ENCODE data around the gene PGBD1. TPM values are rescaled to one million over a fixed set of nuclear protein-coding genes. Genes with fewer than 3 reads are reported as not detected.

PGBD1 gene
- total and polyA plus RNA-seq, 2 of the 13 experiments (the other 11 are each of a cell fraction or from before 2014, with no cell fraction given), result 3.6 to 6.9 TPM

DNA sequence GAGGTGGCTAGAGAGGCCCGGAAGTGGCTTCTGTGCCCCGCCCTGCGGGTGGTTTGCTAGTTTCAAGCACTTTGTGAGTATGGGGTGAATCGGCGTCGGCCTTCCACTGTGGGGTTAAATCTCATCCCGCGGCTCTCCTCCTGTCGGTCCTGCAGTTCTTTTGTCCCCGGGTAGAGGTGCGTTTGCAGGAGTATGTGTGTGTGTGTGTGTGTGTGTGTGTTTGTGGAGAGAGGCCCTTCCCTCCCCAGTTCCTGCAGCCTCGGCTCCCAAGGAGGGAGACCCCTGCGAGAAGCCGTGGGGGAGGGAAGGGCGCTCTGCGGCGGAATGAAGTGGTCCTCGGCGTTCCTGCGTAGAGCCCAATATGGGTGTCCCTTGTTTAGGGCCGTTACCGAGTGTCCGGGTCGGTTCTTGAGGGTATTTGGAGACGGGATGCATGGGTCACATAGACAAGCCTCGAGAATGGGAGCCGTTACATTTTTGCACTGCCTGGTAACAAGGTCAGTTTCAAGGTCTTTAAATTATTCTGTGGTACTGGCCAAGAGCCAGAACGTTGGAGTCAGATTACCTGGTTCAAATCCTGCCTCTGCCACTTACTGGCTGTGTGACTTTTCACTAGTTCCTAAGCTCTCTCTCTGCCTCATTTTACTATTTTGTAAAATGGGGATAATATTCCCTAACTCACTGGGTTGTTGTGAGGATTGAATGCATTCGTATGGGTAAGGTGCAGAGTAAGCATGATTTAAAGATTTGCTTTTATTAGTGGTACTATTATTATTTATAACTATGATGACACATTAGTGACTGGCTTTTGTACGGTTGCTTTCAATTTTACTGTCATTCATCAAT is 68.7 kb downstream of the PGBD1 start, which contains the start of gene ZKSCAN3 (continued):
- TF ChIP-seq, protein P1, sequence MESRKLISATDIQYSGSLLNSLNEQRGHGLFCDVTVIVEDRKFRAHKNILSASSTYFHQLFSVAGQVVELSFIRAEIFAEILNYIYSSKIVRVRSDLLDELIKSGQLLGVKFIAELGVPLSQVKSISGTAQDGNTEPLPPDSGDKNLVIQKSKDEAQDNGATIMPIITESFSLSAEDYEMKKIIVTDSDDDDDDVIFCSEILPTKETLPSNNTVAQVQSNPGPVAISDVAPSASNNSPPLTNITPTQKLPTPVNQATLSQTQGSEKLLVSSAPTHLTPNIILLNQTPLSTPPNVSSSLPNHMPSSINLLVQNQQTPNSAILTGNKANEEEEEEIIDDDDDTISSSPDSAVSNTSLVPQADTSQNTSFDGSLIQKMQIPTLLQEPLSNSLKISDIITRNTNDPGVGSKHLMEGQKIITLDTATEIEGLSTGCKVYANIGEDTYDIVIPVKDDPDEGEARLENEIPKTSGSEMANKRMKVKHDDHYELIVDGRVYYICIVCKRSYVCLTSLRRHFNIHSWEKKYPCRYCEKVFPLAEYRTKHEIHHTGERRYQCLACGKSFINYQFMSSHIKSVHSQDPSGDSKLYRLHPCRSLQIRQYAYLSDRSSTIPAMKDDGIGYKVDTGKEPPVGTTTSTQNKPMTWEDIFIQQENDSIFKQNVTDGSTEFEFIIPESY (CRISPR knock-in tag; IDR thresholded peaks at IDR 0.05), result peak; percentile 17; the same call in 1 of the 2 replicates
- TF ChIP-seq, protein P2, sequence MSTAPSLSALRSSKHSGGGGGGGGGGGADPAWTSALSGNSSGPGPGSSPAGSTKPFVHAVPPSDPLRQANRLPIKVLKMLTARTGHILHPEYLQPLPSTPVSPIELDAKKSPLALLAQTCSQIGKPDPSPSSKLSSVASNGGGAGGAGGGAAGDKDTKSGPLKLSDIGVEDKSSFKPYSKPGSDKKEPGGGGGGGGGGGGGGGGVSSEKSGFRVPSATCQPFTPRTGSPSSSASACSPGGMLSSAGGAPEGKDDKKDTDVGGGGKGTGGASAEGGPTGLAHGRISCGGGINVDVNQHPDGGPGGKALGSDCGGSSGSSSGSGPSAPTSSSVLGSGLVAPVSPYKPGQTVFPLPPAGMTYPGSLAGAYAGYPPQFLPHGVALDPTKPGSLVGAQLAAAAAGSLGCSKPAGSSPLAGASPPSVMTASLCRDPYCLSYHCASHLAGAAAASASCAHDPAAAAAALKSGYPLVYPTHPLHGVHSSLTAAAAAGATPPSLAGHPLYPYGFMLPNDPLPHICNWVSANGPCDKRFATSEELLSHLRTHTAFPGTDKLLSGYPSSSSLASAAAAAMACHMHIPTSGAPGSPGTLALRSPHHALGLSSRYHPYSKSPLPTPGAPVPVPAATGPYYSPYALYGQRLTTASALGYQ (CRISPR knock-in tag; IDR thresholded peaks at IDR 0.05), result 0 out of 2 replicates have a peak, but pooled peaks have one; percentile 25
- TF ChIP-seq, protein P3, sequence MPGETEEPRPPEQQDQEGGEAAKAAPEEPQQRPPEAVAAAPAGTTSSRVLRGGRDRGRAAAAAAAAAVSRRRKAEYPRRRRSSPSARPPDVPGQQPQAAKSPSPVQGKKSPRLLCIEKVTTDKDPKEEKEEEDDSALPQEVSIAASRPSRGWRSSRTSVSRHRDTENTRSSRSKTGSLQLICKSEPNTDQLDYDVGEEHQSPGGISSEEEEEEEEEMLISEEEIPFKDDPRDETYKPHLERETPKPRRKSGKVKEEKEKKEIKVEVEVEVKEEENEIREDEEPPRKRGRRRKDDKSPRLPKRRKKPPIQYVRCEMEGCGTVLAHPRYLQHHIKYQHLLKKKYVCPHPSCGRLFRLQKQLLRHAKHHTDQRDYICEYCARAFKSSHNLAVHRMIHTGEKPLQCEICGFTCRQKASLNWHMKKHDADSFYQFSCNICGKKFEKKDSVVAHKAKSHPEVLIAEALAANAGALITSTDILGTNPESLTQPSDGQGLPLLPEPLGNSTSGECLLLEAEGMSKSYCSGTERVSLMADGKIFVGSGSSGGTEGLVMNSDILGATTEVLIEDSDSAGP (CRISPR knock-in tag; IDR thresholded peaks at IDR 0.05; ENCODE audit: borderline replicate concordance), result peak; percentile 90; the same call in 1 of the 2 replicates
- TF ChIP-seq, protein P4, sequence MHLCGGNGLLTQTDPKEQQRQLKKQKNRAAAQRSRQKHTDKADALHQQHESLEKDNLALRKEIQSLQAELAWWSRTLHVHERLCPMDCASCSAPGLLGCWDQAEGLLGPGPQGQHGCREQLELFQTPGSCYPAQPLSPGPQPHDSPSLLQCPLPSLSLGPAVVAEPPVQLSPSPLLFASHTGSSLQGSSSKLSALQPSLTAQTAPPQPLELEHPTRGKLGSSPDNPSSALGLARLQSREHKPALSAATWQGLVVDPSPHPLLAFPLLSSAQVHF (CRISPR knock-in tag; IDR thresholded peaks at IDR 0.05), result no peak
- TF ChIP-seq, protein P5, sequence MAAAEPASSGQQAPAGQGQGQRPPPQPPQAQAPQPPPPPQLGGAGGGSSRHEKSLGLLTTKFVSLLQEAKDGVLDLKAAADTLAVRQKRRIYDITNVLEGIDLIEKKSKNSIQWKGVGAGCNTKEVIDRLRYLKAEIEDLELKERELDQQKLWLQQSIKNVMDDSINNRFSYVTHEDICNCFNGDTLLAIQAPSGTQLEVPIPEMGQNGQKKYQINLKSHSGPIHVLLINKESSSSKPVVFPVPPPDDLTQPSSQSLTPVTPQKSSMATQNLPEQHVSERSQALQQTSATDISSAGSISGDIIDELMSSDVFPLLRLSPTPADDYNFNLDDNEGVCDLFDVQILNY (CRISPR knock-in tag; conservative IDR thresholded peaks at IDR 0.05), result no peak
- TF ChIP-seq JUN (CRISPR knock-in tag; IDR thresholded peaks at IDR 0.05), result 0 out of 2 replicates have a peak, but pooled peaks have one; percentile 41
- TF ChIP-seq NRL (CRISPR knock-in tag; IDR thresholded peaks at IDR 0.05; ENCODE audit: borderline replicate concordance), result peak; percentile 93
- TF ChIP-seq, protein P6, sequence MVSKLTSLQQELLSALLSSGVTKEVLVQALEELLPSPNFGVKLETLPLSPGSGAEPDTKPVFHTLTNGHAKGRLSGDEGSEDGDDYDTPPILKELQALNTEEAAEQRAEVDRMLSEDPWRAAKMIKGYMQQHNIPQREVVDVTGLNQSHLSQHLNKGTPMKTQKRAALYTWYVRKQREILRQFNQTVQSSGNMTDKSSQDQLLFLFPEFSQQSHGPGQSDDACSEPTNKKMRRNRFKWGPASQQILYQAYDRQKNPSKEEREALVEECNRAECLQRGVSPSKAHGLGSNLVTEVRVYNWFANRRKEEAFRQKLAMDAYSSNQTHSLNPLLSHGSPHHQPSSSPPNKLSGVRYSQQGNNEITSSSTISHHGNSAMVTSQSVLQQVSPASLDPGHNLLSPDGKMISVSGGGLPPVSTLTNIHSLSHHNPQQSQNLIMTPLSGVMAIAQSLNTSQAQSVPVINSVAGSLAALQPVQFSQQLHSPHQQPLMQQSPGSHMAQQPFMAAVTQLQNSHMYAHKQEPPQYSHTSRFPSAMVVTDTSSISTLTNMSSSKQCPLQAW (CRISPR knock-in tag; IDR thresholded peaks at IDR 0.05), result peak; percentile 93
- peak; percentile 73 for TF ChIP-seq GATAD2A (CRISPR knock-in tag; IDR thresholded peaks at IDR 0.05)
- TF ChIP-seq ZSCAN29 (CRISPR knock-in tag; conservative IDR thresholded peaks at IDR 0.05), result peak; percentile 83; the same call in 1 of the 2 replicates
- TF ChIP-seq ZNF672 (CRISPR knock-in tag; IDR thresholded peaks at IDR 0.05), result no peak
- TF ChIP-seq, protein P7, sequence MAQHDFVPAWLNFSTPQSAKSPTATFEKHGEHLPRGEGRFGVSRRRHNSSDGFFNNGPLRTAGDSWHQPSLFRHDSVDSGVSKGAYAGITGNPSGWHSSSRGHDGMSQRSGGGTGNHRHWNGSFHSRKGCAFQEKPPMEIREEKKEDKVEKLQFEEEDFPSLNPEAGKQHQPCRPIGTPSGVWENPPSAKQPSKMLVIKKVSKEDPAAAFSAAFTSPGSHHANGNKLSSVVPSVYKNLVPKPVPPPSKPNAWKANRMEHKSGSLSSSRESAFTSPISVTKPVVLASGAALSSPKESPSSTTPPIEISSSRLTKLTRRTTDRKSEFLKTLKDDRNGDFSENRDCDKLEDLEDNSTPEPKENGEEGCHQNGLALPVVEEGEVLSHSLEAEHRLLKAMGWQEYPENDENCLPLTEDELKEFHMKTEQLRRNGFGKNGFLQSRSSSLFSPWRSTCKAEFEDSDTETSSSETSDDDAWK (CRISPR knock-in tag; IDR thresholded peaks at IDR 0.05), result no peak
- TF ChIP-seq SETDB1 (CRISPR knock-in tag; IDR thresholded peaks at IDR 0.05; ENCODE audit: borderline replicate concordance), result no peak
- TF ChIP-seq ZKSCAN1 (IDR thresholded peaks at IDR 0.05; ENCODE audit: low read length), result no peak
- TF ChIP-seq ZNF335 (CRISPR knock-in tag; IDR thresholded peaks at IDR 0.05), result peak; percentile 84; the same call in 1 of the 2 replicates
- TF ChIP-seq ZNF776 (CRISPR knock-in tag; IDR thresholded peaks at IDR 0.05), result peak; percentile 52; the same call in 1 of the 2 replicates
- no peak for TF ChIP-seq BRCA1 (CRISPR knock-in tag; IDR thresholded peaks at IDR 0.05)
- TF ChIP-seq ZSCAN20 (CRISPR knock-in tag; IDR thresholded peaks at IDR 0.05; ENCODE audit: borderline replicate concordance), result no peak

Data from HepG2 (cell line).